ENCODE results near the gene RASAL1.

- TF ChIP-seq CTCF (IDR thresholded peaks at IDR 0.05; ENCODE audit: low read length) (peak; percentile 9; the same call in 1 of the 2 replicates), EZH2 (IDR thresholded peaks at IDR 0.05; ENCODE audit: borderline replicate concordance, low read length) (no peak)
Observed at GRCh38 chr12:113154351-113154973, 18.9 kb upstream of the RASAL1 start.
